B cell (primary cell): ENCODE data around the gene SLC8B1. TPM values are rescaled to one million over a fixed set of nuclear protein-coding genes. Genes with fewer than 3 reads are reported as not detected.

Source experiments
- ATAC-seq: fragments of 200-7000 bp; cut with Tn5 transposase; one replicate; pipeline ENCODE4 v1.10.0; 2021; ENCODE audit warnings: low read depth, mild to moderate bottlenecking, moderate number of reproducible peaks, moderate library complexity
- CTCF ChIA-PET: fragments of 350-600 bp; sonication (Branson Sonifier 250); formaldehyde crosslinking; loops from one replicate; lab custom pipeline; 2021; ENCODE audit warnings: antibody characterized with exemption, inconsistent platforms; lab: Charles Lee
- POLR2A ChIA-PET: fragments of 350-600 bp; sonication (Branson Sonifier 250); formaldehyde crosslinking; loops from one replicate; lab custom pipeline; 2021; ENCODE audit warnings: antibody characterized with exemption; lab: Charles Lee
- DNase-seq: peaks from one replicate; pipeline ENCODE4 v3.0.0; 2013
- H2AFZ ChIP-seq: 2 replicates; pipeline ENCODE4 v1.6.1; 2012; ENCODE audit warnings: mild to moderate bottlenecking, low read depth, low read length; ENCODE audit not compliant: insufficient read depth, poor library complexity, severe bottlenecking
- H3K27ac ChIP-seq, 2 donors: 1 replicate in 1 of 2; 2 replicates in 1 of 2; pipeline ENCODE4 v1.5.1; 2012 to 2013; ENCODE audit warnings: low read length in 2 of 2, mild to moderate bottlenecking in 2 of 2, moderate library complexity in 1 of 2
- H3K27me3 ChIP-seq, 4 experiments: fragments of 200-600 bp in 1 of 4; sonication (generic) in 1 of 4; replicated peaks in 1 of 4; 1 replicate in 2 of 4; 2 replicates in 2 of 4; pipeline versions ENCODE4 v1.6.1 to v1.7.0; 2013 to 2016; ENCODE audit warnings: low read length in 3 of 4, mild to moderate bottlenecking in 2 of 4, mixed read lengths in 1 of 4, moderate library complexity in 1 of 4; ENCODE audit not compliant: insufficient read depth in 4 of 4, control insufficient read depth in 3 of 4; ENCODE audit errors: control extremely low read depth in 1 of 4
- H3K36me3 ChIP-seq, 2 experiments: replicated peaks in 1 of 2; 1 replicate in 1 of 2; 2 replicates in 1 of 2; pipeline versions ENCODE4 v1.6.1 to v1.7.1; 2013; ENCODE audit warnings: low read length in 1 of 2; ENCODE audit not compliant: insufficient read depth in 2 of 2, control insufficient read depth in 1 of 2; ENCODE audit errors: control extremely low read depth in 1 of 2, extremely low read depth in 1 of 2
- H3K4me1 ChIP-seq, 2 donors: fragments of 200-600 bp in 1 of 2; sonication (generic) in 1 of 2; 1 replicate in 1 of 2; 2 replicates in 1 of 2; pipeline versions ENCODE4 v1.5.1 to v1.6.1; 2013 to 2017; ENCODE audit warnings: low read length in 2 of 2; ENCODE audit not compliant: control insufficient read depth in 2 of 2, insufficient read depth in 2 of 2
- H3K4me2 ChIP-seq: replicated peaks from 2 replicates; pipeline ENCODE3; 2012; ENCODE audit warnings: mild to moderate bottlenecking, low read depth, low read length; ENCODE audit not compliant: poor library complexity, severe bottlenecking
- H3K4me3 ChIP-seq, 5 experiments: fragments of 200-600 bp in 1 of 5; sonication (generic) in 1 of 5; 1 replicate in 3 of 5; 2 replicates in 2 of 5; pipeline versions ENCODE4 v1.5.1 to v1.7.0; 2011 to 2016; ENCODE audit warnings: low read length in 4 of 5, mild to moderate bottlenecking in 4 of 5, low read depth in 2 of 5, control low read depth in 1 of 5, moderate library complexity in 1 of 5; ENCODE audit not compliant: insufficient read depth in 1 of 5; ENCODE audit errors: control extremely low read depth in 1 of 5, extremely low read depth in 1 of 5
- H3K79me2 ChIP-seq: fragments of 200-600 bp; sonication (generic); one replicate; pipeline ENCODE4 v1.6.0; 2016; ENCODE audit warnings: low read length; ENCODE audit not compliant: control insufficient read depth, insufficient read depth
- H3K9ac ChIP-seq: fragments of 200-600 bp; sonication (generic); 2 replicates; pipeline ENCODE4 v1.6.1; 2017; ENCODE audit warnings: mild to moderate bottlenecking, low read length, moderate library complexity
- H3K9me3 ChIP-seq, 3 donors: one replicate each; pipeline versions ENCODE4 v1.6.1 to v1.7.1; 2013; ENCODE audit warnings: low read length in 2 of 3; ENCODE audit not compliant: control insufficient read depth in 2 of 3, insufficient read depth in 1 of 3; ENCODE audit errors: control extremely low read depth in 1 of 3
- H4K20me1 ChIP-seq: 2 replicates; pipeline ENCODE4 v1.6.0; 2012; ENCODE audit warnings: mild to moderate bottlenecking, low read length; ENCODE audit not compliant: insufficient read depth, control insufficient read depth, poor library complexity, severe bottlenecking
- H3K27ac Mint-ChIP-seq: one replicate; pipeline ENCODE4 v1.8.0; 2021; ENCODE audit warnings: mixed read lengths
- H3K27me3 Mint-ChIP-seq: one replicate; pipeline ENCODE4 v1.8.0; 2021; ENCODE audit warnings: mixed read lengths
- H3K4me1 Mint-ChIP-seq: one replicate; pipeline ENCODE4 v1.8.0; 2021; ENCODE audit warnings: mixed read lengths
- H3K4me3 Mint-ChIP-seq: one replicate; pipeline ENCODE4 v1.8.0; 2021; ENCODE audit warnings: mixed read lengths
- H3K9me3 Mint-ChIP-seq: one replicate; pipeline ENCODE4 v1.8.0; 2022; ENCODE audit warnings: mixed read lengths; ENCODE audit not compliant: insufficient read depth
- EZH2 ChIP-seq: IDR thresholded peaks from 2 replicates; pipeline ENCODE4 v1.6.1; 2012; ENCODE audit warnings: borderline replicate concordance, low read depth, mild to moderate bottlenecking, moderate library complexity, low read length; ENCODE audit not compliant: insufficient read depth, poor library complexity, severe bottlenecking
- WGBS: methylation state at CpG from one replicate; pipeline ENCODE4 v1.1.5; 2013; ENCODE audit warnings: missing lambda C conversion rate; ENCODE audit not compliant: insufficient coverage; 5-methylcytosine and 5-hydroxymethylcytosine counted together
- intact Hi-C: fragments of 100-400 bp; cut with micrococcal nuclease; formaldehyde crosslinking; loops from one replicate; pipeline ENCODE4 v1.10.0; 2022
- polyA plus RNA-seq: library from polyadenylated mRNA; depleted of rRNA; stranded (reverse); fragments of >200 nt; gene quantifications from 2 replicates; pipeline ENCODE4 v1.2.3, GENCODE V29; 2012
- total RNA-seq, 2 donors: library from RNA; stranded (reverse); fragments of 120-200 nt in 1 of 2; gene quantifications; 1 replicate in 1 of 2; 2 replicates in 1 of 2; pipeline versions ENCODE4 v1.2.3 to v1.2.4, GENCODE V29; 2013 to 2022
- TF ChIP-seq, protein P1 (sequence below): fragments of 200-600 bp; IDR thresholded peaks from one replicate; pipeline ENCODE4 v1.8.0; 2022; ENCODE audit warnings: antibody characterized with exemption, mild to moderate bottlenecking

Gene SLC8B1
- total and polyA plus RNA-seq, 2 donors (not counting 1 experiment from before 2014, with no cell fraction given), result 18.7 to 35.6 TPM

DNA sequence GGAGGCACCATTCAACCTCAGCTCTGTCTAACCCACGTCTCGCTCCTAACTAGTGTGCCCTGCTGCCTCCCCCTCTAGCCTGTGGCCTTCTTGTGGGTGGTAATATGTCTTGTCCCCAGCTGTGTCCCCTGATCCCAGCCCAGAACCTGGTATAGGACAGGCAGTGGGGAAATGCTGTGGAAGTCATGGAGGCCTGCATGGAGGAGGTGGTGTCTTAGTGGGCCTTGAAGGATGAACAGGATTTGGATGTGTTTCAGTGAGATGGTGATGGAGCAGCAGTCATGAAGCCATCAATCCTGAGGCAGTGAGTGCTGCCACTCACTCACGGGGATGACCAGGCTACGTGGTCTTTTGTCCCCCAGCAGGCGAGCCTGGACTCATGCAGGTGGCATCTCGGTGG is 36.9 kb upstream of the SLC8B1 start:
- peaks cover 0 to 7% of the 10 kb centered on the region in 2 donors for H3K4me1 ChIP-seq
- CTCF ChIA-PET, result interaction anchor here (1.5 kb wide), 1 partner anchor 10 kb away, joined by 3 read pairs; no protein-coding TSS in a partner anchor
- H4K20me1 ChIP-seq, result no peaks in the 10 kb centered on the region
- H3K27me3 ChIP-seq, result no peaks in the 10 kb centered on the region
- Mint-ChIP-seq H3K27me3 (no peaks in the 10 kb centered on the region), H3K27ac (no peak overlapping the region), H3K4me1 (peaks cover 9% of the 10 kb centered on the region), H3K4me3 (no peak overlapping the region), H3K9me3 (no peaks in the 10 kb centered on the region)
- no peak overlapping the region for H3K4me2 ChIP-seq
- ATAC-seq (no peak), DNase-seq (no peak)
- H3K9ac ChIP-seq, result no peak overlapping the region
- no peak overlapping the region for H3K4me3 ChIP-seq
- no peaks in the 10 kb centered on the region for H3K79me2 ChIP-seq
- no peak overlapping the region for H3K27ac ChIP-seq
- no peak overlapping the region for H2AFZ ChIP-seq
- peaks cover 0 to 11% of the 10 kb centered on the region in 2 experiments for H3K36me3 ChIP-seq
- peaks cover 0 to 3% (median 0%) of the 10 kb centered on the region in 3 donors for H3K9me3 ChIP-seq
- POLR2A ChIA-PET, result interaction anchor here (0.6 kb wide), 1 partner anchor 220 kb away, joined by 6 read pairs; no protein-coding TSS in a partner anchor
- WGBS, result 98% methylated on average over 4 of the region's 6 CpGs
- TF ChIP-seq, protein P1, sequence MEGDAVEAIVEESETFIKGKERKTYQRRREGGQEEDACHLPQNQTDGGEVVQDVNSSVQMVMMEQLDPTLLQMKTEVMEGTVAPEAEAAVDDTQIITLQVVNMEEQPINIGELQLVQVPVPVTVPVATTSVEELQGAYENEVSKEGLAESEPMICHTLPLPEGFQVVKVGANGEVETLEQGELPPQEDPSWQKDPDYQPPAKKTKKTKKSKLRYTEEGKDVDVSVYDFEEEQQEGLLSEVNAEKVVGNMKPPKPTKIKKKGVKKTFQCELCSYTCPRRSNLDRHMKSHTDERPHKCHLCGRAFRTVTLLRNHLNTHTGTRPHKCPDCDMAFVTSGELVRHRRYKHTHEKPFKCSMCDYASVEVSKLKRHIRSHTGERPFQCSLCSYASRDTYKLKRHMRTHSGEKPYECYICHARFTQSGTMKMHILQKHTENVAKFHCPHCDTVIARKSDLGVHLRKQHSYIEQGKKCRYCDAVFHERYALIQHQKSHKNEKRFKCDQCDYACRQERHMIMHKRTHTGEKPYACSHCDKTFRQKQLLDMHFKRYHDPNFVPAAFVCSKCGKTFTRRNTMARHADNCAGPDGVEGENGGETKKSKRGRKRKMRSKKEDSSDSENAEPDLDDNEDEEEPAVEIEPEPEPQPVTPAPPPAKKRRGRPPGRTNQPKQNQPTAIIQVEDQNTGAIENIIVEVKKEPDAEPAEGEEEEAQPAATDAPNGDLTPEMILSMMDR, result no peak
- TF ChIP-seq EZH2, result no peak
- intact Hi-C loops, result no loop called here

DNA sequence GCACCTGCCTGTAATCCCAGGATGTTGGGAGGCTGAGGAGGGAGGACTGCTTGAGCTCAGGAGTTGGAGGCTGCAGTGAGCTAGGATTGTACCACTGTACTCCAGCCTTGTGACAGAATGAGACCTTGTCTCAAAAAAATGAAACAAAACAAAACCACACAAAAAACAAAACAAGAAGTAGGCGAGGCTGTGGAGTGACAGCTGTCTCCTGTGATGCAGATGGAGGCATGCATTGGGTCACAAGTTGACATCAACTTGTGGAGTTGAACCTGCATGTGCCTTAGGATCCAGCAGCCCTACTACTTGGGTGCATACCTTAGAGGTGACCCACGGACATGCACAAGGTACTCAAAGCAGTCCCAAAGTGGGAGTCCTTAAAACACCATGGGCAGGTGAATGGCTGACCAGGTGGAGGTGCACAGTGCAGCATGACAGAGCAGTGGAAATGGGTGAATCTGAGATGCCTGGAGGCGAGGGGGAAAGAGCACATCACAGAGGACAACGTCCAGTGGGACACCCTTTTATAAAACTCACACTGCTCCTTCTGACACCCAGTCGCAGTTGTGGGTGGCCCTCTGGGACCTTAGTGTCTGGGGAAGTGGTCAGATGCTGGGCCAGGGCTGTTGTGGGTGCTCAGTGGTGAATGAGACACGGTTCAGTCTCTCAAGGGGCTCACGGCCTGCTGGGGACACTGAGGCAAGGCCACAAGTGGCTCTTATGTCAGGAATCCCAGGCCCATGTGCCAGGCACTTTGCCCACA is 36.2 kb upstream of the SLC8B1 start:
- Histone ChIP-seq H3K9ac (no peak overlapping the region), H2AFZ (no peak overlapping the region), H4K20me1 (no peaks in the 10 kb centered on the region), H3K36me3 (peaks cover 0 to 11% of the 10 kb centered on the region in 2 experiments), H3K4me3 (no peak overlapping the region), H3K4me1 (peaks cover 0 to 7% of the 10 kb centered on the region in 2 donors), H3K79me2 (no peaks in the 10 kb centered on the region), H3K9me3 (peaks cover 0 to 3% (median 0%) of the 10 kb centered on the region in 3 donors), H3K27me3 (no peaks in the 10 kb centered on the region), H3K27ac (no peak overlapping the region), H3K4me2 (no peak overlapping the region)
- Mint-ChIP-seq H3K4me1 (peaks cover 9% of the 10 kb centered on the region), H3K9me3 (no peaks in the 10 kb centered on the region), H3K27me3 (no peaks in the 10 kb centered on the region), H3K27ac (no peak overlapping the region), H3K4me3 (no peak overlapping the region)
- DNase-seq, result no peak
- WGBS, result 59% methylated on average over 4 of the region's 7 CpGs
- no peak for ATAC-seq
- TF ChIP-seq, protein P1, result no peak
- TF ChIP-seq EZH2, result no peak
- CTCF ChIA-PET, result interaction anchor here (1.5 kb wide), 1 partner anchor 9 kb away, joined by 3 read pairs; no protein-coding TSS in a partner anchor
- POLR2A ChIA-PET, result interaction anchor here (0.6 kb wide), 1 partner anchor 220 kb away, joined by 6 read pairs; no protein-coding TSS in a partner anchor
- intact Hi-C loops, result no loop called here
